GM12891 (cell line): ENCODE data around the gene BCKDK.

Source experiments
- DNase-seq: peaks from one replicate; pipeline ENCODE4 v3.0.0; 2011; ENCODE audit warnings: low spot score; ENCODE audit not compliant: insufficient read length
- FAIRE-seq: peaks from 2 replicates; lab custom pipeline; 2011; peaks lifted over from hg19 to GRCh38; lab: Jason Lieb, UNC
- PAX5 ChIP-seq: IDR thresholded peaks from 2 replicates; pipeline ENCODE4 v1.6.1; 2011; ENCODE audit warnings: low read length, moderate library complexity, mild to moderate bottlenecking; ENCODE audit not compliant: insufficient read depth, severe bottlenecking
- POLR2A ChIP-seq: IDR thresholded peaks from 2 replicates; pipeline ENCODE4 v1.6.1; 2011; ENCODE audit warnings: low read depth, low read length, control low read depth
- POLR2AphosphoS5 ChIP-seq: IDR thresholded peaks from 2 replicates; pipeline ENCODE4 v1.6.1; 2011; ENCODE audit warnings: low read depth, low read length, control low read depth
- POU2F2 ChIP-seq: IDR thresholded peaks from 2 replicates; pipeline ENCODE4 v1.6.1; 2011; ENCODE audit warnings: low read depth, mild to moderate bottlenecking, control low read depth, low read length, moderate library complexity
- SPI1 ChIP-seq: IDR thresholded peaks from 2 replicates; pipeline ENCODE4 v1.6.1; 2011; ENCODE audit warnings: low read depth, low read length, control low read depth
- TAF1 ChIP-seq: IDR thresholded peaks from 2 replicates; pipeline ENCODE4 v1.6.1; 2011; ENCODE audit warnings: low read depth, low read length, control low read depth

The BCKDK gene

GRCh38 chr16:31079342-31079944, 28.7 kb upstream of the BCKDK start:
- no peak for TF ChIP-seq POU2F2
- no peak for TF ChIP-seq PAX5
- TF ChIP-seq POLR2A = no peak
- TF ChIP-seq POLR2AphosphoS5 = no peak
- no peak for TF ChIP-seq TAF1
- TF ChIP-seq SPI1 = no peak
- DNase-seq (no peak), FAIRE-seq (no peak)

DNA sequence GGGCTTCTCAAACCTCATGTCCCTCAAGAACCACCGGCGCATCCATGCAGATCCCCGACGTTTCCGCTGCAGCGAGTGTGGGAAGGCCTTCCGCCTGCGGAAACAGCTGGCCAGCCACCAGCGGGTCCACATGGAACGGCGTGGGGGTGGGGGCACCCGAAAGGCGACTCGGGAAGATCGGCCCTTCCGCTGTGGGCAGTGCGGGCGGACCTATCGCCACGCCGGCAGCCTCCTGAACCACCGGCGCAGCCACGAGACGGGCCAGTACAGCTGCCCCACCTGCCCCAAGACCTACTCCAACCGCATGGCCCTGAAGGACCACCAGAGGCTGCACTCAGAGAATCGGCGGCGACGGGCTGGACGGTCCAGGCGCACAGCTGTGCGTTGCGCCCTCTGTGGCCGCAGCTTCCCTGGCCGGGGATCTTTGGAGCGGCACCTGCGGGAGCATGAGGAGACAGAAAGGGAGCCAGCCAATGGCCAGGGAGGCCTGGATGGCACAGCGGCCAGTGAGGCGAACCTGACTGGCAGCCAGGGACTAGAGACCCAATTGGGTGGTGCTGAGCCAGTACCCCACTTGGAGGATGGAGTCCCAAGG, 28.1 kb upstream of the BCKDK start:
- TF ChIP-seq SPI1 (no peak), POU2F2 (no peak), POLR2AphosphoS5 (no peak), PAX5 (no peak)
- FAIRE-seq (no peak), DNase-seq (no peak)

GRCh38 chr16:31080756-31081419, 27.3 kb upstream of the BCKDK start:
- TF ChIP-seq TAF1 = no peak
- peak; percentile 18; the same call in 1 of the 2 replicates for TF ChIP-seq POLR2AphosphoS5
- DNase-seq = no peak
- FAIRE-seq = no peak

- TF ChIP-seq SPI1 (no peak), POU2F2 (no peak), POLR2AphosphoS5 (no peak), PAX5 (no peak), POLR2A (no peak), TAF1 (no peak)
- FAIRE-seq = no peak
- DNase-seq = no peak
Observed at GRCh38 chr16:31081428-31082351, 26.5 kb upstream of the BCKDK start.

GRCh38 chr16:31082368-31083045, 25.7 kb upstream of the BCKDK start:
- DNase-seq (no peak), FAIRE-seq (no peak)
- TF ChIP-seq TAF1 = no peak
- no peak for TF ChIP-seq POLR2AphosphoS5
- no peak for TF ChIP-seq SPI1
- TF ChIP-seq POLR2A = no peak
- no peak for TF ChIP-seq POU2F2
- no peak for TF ChIP-seq PAX5

GRCh38 chr16:31083081-31083480, 25.1 kb upstream of the BCKDK start:
- no peak for TF ChIP-seq POLR2AphosphoS5
- TF ChIP-seq POU2F2 = no peak
- no peak for TF ChIP-seq PAX5
- no peak for TF ChIP-seq POLR2A
- TF ChIP-seq TAF1 = no peak
- TF ChIP-seq SPI1 = no peak
- FAIRE-seq = no peak
- no peak for DNase-seq

DNA sequence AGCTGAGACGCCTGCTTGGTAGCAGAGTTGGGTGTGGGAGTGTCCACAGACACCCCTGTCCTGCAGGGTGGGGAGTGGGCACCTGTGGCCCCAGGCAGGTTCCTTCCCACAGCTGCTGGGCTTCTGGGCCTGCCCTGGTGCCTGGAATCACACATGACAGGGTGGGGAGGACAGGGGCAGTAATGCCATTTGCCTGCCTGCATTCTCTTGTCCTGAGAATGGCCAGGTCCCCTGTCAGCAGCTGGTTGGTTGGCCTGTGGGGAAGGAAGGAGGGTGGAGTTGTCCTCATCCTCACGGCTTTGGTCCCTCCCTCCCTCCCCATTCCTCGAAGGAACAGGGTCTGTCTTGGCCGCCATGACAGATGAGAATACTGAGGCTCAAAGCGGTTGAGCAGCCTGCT, 24.6 kb upstream of the BCKDK start:
- TF ChIP-seq POU2F2 (no peak), PAX5 (no peak), POLR2A (no peak), TAF1 (no peak), POLR2AphosphoS5 (no peak), SPI1 (no peak)
- DNase-seq (no peak), FAIRE-seq (no peak)

DNA sequence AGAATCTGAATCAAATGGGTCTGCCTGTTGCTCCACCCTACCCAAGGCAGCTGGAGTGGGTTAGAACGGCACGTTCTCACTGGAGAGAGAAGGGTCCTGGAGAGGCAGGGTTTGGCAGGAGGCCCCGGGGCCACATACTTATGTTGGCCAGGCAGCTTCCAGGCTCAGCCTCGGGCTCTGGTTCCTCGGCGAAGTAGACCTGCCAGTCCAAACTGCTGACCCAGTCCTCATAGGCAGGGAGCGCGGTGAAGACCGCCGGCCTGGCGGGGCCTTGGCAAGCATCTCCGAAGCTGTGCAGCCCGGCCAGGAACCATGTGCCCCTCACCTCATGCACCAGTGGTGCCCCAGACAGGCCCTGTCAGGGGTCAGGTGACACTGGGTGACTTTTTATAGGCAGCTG, 24.2 kb upstream of the BCKDK start:
- TF ChIP-seq SPI1 (no peak), TAF1 (no peak), POLR2AphosphoS5 (no peak), POLR2A (no peak), PAX5 (no peak), POU2F2 (no peak)
- FAIRE-seq (no peak), DNase-seq (no peak)
